Naive B cell (primary cell): Measurements from ENCODE around the gene SH3TC1. TPM values are rescaled to one million over a fixed set of nuclear protein-coding genes. Genes with fewer than 3 reads are reported as not detected.

ENCODE experiments used
- ATAC-seq, 2 donors: fragments of 150-1000 bp; cut with Tn5 transposase; 2 replicates each; pipeline ENCODE4 v1.10.0; 2021; ENCODE audit warnings: low read depth in 2 of 2, mild to moderate bottlenecking in 2 of 2, moderate library complexity in 2 of 2
- DNase-seq: peaks from one replicate; pipeline ENCODE4 v3.0.0; 2022
- H3K27ac Mint-ChIP-seq, 6 donors: one replicate each; pipeline ENCODE4 v1.8.0; 2020 to 2022; ENCODE audit warnings: mild to moderate bottlenecking in 6 of 6, mixed read lengths in 6 of 6, moderate library complexity in 5 of 6, inconsistent platforms in 2 of 6
- H3K27me3 Mint-ChIP-seq, 3 donors: one replicate each; pipeline ENCODE4 v1.8.0; 2021 to 2022; ENCODE audit warnings: mixed read lengths in 3 of 3, mild to moderate bottlenecking in 1 of 3
- H3K36me3 Mint-ChIP-seq, 2 donors: one replicate each; pipeline ENCODE4 v1.8.0; 2020 to 2022; ENCODE audit warnings: mixed read lengths in 2 of 2, inconsistent platforms in 1 of 2, mild to moderate bottlenecking in 1 of 2
- H3K4me1 Mint-ChIP-seq, 3 donors: one replicate each; pipeline ENCODE4 v1.8.0; 2020 to 2022; ENCODE audit warnings: mixed read lengths in 3 of 3, inconsistent platforms in 1 of 3, mild to moderate bottlenecking in 1 of 3, moderate library complexity in 1 of 3
- H3K4me3 Mint-ChIP-seq, 8 donors: one replicate each; pipeline ENCODE4 v1.8.0; 2020 to 2022; ENCODE audit warnings: mild to moderate bottlenecking in 8 of 8, mixed read lengths in 8 of 8, moderate library complexity in 8 of 8, inconsistent platforms in 2 of 8
- H3K9me3 Mint-ChIP-seq, 7 donors: one replicate each; pipeline ENCODE4 v1.8.0; 2020 to 2022; ENCODE audit warnings: mixed read lengths in 7 of 7, mild to moderate bottlenecking in 5 of 7, inconsistent platforms in 2 of 7, moderate library complexity in 1 of 7
- polyA plus RNA-seq, 6 donors: library from polyadenylated mRNA; unstranded; fragments of 300-500 nt; fragmentation: Illumina TruSeq; gene quantifications; one replicate each; pipeline ENCODE4 v1.2.3, GENCODE V29; 2021; ENCODE audit warnings: low read depth in 6 of 6

Gene SH3TC1
- polyA plus RNA-seq, 6 donors from 2014 or later, result 24.1 to 64.3 (median 37.5) TPM

DNA sequence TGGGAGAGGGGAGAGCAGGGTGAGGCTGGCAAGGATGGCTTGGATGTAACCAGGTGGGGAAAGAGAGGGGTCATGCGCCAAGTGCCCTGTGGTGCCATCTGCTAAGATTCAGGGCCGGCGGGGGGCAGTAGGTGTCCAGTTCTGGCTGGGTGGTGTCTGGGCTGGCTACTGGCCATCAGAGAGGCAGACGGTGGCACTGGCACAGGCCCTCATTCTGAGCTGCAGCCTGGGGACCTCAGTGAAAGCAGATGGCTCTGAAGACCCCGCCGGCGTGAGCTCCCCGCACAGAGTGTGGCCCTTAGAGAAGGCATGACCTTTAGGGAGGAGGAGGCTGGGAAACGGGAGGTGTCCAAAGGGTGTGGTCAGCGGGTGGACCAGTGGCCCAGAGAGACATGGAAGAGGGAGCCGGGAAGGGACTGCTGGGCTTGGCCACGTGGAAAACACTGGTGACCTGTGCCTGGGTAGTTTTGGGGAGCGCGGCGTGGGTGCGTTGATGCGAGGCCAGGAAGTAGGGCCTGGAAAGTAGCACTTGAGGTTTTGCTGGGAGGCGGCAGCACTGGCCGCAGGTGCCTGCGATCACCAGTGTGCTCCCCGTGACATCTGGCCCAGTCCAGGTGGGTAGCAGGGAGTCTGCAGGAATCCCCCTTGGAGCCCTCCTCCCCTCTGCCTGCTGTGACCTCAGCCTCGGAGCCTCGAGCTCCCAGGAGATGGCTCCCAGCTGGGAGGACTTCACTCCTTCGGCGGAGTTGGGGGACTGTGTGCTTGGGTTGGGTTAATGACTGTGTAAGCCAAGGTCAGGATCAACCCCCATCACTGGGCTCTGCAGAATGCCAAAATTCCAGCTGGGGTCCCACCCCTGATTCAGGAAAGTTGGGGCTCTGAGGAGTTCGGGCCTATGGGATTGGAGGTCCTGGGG is 9.3 kb upstream of the SH3TC1 start:
- Mint-ChIP-seq H3K4me3 (peak overlapping the region in 1 of 8 donors; percentile 41), H3K9me3 (no peaks in the 10 kb centered on the region), H3K36me3 (no peaks in the 10 kb centered on the region), H3K27me3 (peaks cover 0 to 23% (median 11%) of the 10 kb centered on the region in 3 donors), H3K4me1 (peaks cover 22 to 29% (median 27%) of the 10 kb centered on the region in 3 donors), H3K27ac (peak overlapping the region in 5 of 6 donors; percentile 26 to 83 (median 72))
- DNase-seq, result no peak
- no peak for ATAC-seq

DNA sequence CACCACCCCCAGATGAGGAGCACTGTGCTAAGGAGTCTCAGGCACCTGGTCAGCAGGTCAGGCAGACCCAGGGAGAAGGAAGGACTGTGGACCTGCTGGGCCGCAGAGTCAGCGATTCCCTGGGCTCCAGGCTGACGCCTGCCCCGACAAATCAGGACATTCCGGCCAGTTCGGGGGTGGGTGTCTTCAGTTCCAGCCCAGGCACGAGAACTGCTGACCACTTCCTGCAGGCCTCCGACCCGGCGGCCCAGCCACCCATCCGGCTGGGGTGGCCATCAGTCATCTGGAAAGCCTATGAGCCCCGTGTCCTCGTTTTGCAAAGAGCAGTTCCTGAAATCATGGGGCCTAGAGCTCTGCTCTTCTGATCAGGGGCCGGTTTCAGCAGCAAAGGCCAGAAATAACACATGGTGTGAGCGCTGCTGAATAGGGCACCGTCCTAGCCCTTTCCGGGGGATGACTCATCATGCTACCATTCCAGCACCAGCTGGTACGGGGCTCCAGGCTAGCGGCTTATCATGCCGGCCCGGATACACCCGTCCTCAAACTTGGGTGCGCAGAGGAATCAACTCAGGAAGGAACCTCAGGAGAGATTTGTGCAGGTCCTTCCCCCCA is 7.8 kb upstream of the SH3TC1 start:
- no peak for ATAC-seq
- no peak overlapping the region for H3K4me3 Mint-ChIP-seq
- no peak for DNase-seq
- H3K36me3 Mint-ChIP-seq, result no peaks in the 10 kb centered on the region
- H3K27ac Mint-ChIP-seq, result peak overlapping the region in 5 of 6 donors; percentile 63 to 90 (median 81)
- peaks cover 0 to 19% (median 11%) of the 10 kb centered on the region in 3 donors for H3K27me3 Mint-ChIP-seq
- H3K9me3 Mint-ChIP-seq, result no peaks in the 10 kb centered on the region
- H3K4me1 Mint-ChIP-seq, result peaks cover 27 to 30% (median 30%) of the 10 kb centered on the region in 3 donors

DNA sequence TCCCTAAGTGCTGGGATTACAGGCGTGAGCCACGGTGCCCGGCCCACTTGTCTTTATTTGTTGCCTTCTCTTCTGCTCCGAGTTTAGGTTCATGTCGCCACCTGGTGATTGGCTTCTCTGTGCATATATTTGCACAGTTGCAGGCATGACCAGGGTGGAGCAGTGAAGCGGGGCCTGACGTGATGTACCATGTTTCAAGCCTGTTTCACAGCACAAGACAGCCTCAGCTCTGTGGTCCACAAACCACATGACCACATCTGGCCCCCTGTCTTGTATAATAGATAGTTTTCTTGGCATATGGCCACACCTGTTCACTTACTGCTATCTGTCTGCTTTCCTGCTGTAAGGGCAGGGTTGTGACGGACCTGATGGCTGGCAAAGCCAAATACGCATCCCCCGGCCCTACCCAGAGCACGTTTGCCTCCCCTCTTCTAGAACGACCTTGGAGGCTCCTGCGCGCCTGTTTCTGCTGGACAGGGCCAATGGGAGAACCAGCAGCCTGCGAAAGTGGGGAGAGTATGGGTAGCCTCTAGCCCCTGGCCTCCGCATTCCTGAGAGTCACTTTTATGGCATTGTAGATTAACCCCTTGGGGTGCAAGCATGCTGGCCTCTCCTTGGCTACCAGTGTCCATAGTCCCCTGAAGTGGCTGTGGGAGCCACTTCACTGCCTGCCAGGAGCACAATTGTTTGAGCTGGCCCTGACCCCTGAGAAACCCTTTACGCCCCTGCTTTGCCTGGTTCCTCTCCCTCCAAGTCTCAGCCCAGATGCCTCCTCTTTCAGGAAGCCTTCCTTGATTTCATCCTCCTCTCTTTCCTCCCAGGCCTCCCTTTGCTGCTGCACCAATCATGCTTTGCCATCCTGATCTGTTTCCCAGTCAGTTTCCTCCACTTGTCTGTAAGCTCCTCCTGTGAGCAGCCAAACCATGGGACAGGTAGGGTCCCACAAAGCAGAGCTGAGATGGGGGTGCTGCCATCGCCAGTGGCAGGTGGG is 6.0 kb upstream of the SH3TC1 start:
- peaks cover 37 to 47% (median 38%) of the 10 kb centered on the region in 3 donors for H3K4me1 Mint-ChIP-seq
- H3K36me3 Mint-ChIP-seq, result no peaks in the 10 kb centered on the region
- peak overlapping the region; percentile 57 to 98 (median 92) for H3K27ac Mint-ChIP-seq
- peak overlapping the region in 5 of 8 donors; percentile 5 to 72 (median 37) for H3K4me3 Mint-ChIP-seq
- no peaks in the 10 kb centered on the region for H3K9me3 Mint-ChIP-seq
- peaks cover 0 to 13% (median 11%) of the 10 kb centered on the region in 3 donors for H3K27me3 Mint-ChIP-seq
- DNase-seq (peak; percentile 81), ATAC-seq (peak; percentile 99 to 100)

DNA sequence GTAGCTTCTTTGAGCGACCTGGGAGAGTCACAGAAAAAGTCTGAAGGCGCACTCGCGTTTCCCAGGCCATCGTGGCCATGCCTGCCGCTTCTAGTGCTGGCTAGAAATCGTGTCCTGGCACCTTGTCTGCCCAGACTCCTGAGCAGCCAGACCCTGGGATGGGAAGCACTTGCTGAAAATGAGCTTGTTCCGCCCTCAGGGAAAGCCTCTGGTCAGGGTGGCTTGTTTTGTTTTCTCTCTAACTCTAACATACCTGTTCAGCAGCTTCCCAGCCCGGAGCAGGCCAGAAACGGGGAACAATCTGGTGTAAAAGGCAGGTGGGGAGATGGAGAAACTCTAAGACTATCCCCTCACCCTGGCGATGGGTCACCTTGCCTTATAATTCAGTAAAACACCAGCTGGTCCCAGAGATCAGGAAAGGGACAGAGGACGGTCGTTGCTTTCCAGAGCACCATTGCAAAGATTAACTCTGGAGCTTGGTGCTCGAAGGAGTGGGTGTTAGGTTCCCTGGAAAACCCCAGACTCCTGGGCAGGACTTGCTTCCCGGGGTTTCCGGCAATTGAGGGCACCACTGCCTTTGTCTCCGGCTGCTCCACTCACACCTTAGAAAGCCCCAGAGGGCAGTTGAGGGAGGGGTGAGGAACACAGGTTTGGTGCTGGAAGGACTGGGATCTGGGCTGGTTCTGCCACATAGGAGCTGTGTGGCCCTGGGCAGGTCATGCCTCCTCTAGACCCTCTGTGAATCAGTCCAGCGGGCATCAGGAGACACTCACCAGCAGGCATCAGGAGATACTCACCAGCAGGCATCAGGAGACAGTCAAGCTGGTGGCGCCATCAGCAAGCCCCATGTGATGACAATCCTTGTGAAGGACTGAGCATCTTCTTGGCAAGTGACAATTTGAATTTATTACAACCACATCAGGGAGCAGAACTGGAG is 4.5 kb upstream of the SH3TC1 start:
- Mint-ChIP-seq H3K36me3 (no peaks in the 10 kb centered on the region), H3K27me3 (peaks cover 0 to 4% (median 4%) of the 10 kb centered on the region in 3 donors), H3K4me3 (peak overlapping the region in 1 of 8 donors; percentile 40), H3K27ac (peak overlapping the region in 3 of 6 donors; percentile 29 to 65 (median 37)), H3K4me1 (peaks cover 47 to 57% (median 48%) of the 10 kb centered on the region in 3 donors), H3K9me3 (no peaks in the 10 kb centered on the region)
- ATAC-seq (no peak), DNase-seq (no peak)

DNA sequence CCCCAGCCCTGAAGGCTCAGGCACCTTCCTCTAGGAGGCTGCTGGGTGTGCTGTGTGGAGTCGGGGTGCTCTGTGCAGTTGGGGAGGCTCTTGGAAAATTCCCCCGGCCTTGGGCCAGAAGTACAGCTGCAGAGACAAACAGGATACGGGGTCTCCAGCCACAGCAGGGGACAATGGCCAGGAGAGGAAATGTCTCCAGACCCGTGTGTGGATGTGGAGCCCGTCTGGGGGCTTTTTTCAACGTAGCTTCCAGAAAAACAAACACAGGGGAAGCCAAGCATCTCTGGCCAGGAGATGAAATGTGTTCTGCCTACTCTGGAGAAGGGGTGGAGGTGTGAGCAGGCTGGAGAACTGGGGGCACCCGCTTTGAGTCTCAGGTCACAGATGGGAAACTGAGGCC is 3.7 kb upstream of the SH3TC1 start:
- DNase-seq, result no peak
- no peak for ATAC-seq
- peaks cover 50 to 59% (median 51%) of the 10 kb centered on the region in 3 donors for H3K4me1 Mint-ChIP-seq
- H3K27me3 Mint-ChIP-seq, result no peaks in the 10 kb centered on the region
- H3K36me3 Mint-ChIP-seq, result no peaks in the 10 kb centered on the region
- H3K9me3 Mint-ChIP-seq, result no peaks in the 10 kb centered on the region
- peak overlapping the region in 3 of 6 donors; percentile 29 to 65 (median 52) for H3K27ac Mint-ChIP-seq
- peak overlapping the region in 1 of 8 donors; percentile 40 for H3K4me3 Mint-ChIP-seq

DNA sequence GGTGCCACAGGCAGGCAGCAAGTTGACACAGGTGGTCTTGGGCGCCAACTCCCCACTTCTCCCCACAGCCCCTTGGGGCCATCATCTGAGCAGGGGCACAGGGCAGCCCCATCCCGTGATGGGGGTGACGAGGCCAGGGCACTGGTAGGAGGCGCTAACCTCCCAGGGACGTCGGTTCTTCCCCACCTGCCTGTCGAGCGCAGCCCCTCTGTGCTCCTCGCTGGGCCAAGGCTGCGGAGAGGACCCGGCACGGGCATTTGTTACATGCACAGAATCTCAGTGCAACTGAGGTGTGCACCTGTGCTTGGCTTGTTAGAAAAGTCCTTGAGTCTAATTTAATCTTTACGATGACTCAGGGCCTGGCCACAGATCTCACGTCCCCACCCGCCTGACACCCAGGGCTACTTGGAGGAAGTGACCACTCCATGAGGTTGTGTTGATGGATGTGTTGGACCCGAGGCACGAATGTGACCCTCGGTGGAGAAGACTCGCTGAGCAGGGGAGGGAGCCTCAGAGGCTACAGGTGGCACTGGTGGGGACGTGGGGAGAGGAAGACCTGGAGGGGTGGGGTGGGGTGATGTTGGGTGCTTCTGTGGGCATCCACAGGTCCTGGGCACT is 3.1 kb upstream of the SH3TC1 start:
- no peaks in the 10 kb centered on the region for H3K36me3 Mint-ChIP-seq
- ATAC-seq (no peak), DNase-seq (no peak)
- H3K9me3 Mint-ChIP-seq, result no peaks in the 10 kb centered on the region
- H3K4me3 Mint-ChIP-seq, result peak overlapping the region in 1 of 8 donors; percentile 9
- no peaks in the 10 kb centered on the region for H3K27me3 Mint-ChIP-seq
- H3K27ac Mint-ChIP-seq, result peak overlapping the region in 3 of 6 donors; percentile 33 to 96 (median 65)
- H3K4me1 Mint-ChIP-seq, result peaks cover 52 to 63% (median 54%) of the 10 kb centered on the region in 3 donors

GRCh38 chr4:8197521-8197920 is 1.6 kb upstream of the SH3TC1 start:
- Mint-ChIP-seq H3K9me3 (no peaks in the 10 kb centered on the region), H3K36me3 (no peaks in the 10 kb centered on the region), H3K27me3 (no peaks in the 10 kb centered on the region), H3K4me3 (peak overlapping the region in 5 of 8 donors; percentile 16 to 95 (median 28)), H3K4me1 (peaks cover 54 to 69% (median 60%) of the 10 kb centered on the region in 3 donors), H3K27ac (peak overlapping the region in 4 of 6 donors; percentile 33 to 96 (median 74))
- ATAC-seq (no peak), DNase-seq (no peak)

DNA sequence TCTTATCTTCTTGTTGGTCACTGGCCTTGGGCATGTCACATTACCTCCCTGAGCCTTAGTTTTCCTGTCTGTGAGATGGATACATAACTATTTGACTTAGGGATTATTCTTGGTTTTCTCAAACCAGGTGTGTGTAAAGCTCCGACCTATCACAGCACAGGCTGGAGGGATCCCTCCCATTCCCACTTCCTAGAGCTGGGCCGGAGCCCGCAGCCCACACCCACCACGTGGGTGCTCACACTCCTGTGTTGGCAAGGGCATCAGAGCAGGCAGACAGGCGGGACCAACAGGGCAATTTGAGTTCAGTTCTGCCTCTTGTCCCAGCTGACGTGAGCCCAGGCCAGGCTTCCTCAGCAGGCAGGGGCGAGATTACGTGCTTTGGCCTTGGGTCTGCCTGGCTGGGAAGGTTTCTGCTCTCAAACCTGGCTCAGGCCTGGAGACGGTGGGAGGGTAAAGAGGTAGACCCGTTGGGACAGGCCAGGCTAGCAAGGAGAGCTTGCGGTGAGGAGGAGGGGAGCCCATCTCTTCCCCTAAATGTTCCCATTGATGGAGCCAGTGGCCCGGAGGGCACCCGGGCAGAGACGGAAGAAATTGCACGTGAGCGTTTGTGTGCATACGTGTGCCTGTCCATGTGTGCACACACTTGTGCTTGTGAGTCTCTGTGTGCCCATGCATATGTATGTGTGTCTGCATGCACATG is 734 bp upstream of the SH3TC1 start:
- H3K27ac Mint-ChIP-seq, result peak overlapping the region; percentile 79 to 99 (median 96)
- DNase-seq (no peak), ATAC-seq (no peak)
- H3K9me3 Mint-ChIP-seq, result no peaks in the 10 kb centered on the region
- H3K27me3 Mint-ChIP-seq, result no peaks in the 10 kb centered on the region
- no peaks in the 10 kb centered on the region for H3K36me3 Mint-ChIP-seq
- H3K4me3 Mint-ChIP-seq, result peak overlapping the region; percentile 93 to 99 (median 96)
- peaks cover 45 to 69% (median 60%) of the 10 kb centered on the region in 3 donors for H3K4me1 Mint-ChIP-seq

- DNase-seq (no peak), ATAC-seq (peak; percentile 22)
- peak overlapping the region; percentile 79 to 99 (median 98) for H3K27ac Mint-ChIP-seq
- H3K9me3 Mint-ChIP-seq, result no peaks in the 10 kb centered on the region
- no peaks in the 10 kb centered on the region for H3K36me3 Mint-ChIP-seq
- H3K27me3 Mint-ChIP-seq, result no peaks in the 10 kb centered on the region
- peaks cover 55 to 82% (median 70%) of the 10 kb centered on the region in 3 donors for H3K4me1 Mint-ChIP-seq
- peak overlapping the region; percentile 93 to 99 (median 96) for H3K4me3 Mint-ChIP-seq
These were observed 658 bp downstream of the SH3TC1 start for GRCh38 chr4:8199594-8200301.

DNA sequence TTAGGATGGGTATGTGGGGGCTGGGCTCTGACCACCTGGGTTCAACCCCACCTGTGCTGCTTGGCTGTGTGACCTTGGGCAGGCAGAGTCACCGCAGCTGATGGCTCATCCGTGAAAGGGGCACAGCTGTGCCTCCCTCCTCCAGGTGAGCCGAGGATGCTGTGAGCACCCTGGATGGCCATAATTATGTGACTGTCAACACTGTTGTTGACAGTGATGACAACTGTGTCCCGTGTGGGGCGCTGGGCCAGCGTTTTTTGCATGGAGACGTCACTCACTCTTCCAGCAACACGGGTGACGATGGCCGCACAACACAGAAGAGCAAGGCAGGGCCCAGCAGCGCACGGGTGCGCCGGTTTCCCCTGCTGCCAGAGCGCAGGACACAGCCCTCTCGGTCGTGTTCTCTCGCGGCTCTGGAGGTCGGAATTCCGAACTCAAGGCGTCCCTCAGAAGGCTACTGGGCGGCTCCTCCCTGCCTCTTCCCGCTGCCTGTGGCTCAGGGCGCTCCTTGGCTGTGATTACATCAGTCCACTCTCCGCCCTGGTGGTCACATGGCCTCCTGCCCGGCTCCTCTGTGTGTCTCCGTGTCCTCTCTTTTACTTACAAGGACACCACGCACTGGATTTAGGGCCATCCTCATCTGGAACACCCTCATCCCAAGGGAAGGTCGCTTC is 1.3 kb downstream of the SH3TC1 start:
- no peaks in the 10 kb centered on the region for H3K36me3 Mint-ChIP-seq
- ATAC-seq (peak; percentile 27 to 37), DNase-seq (peak; percentile 72)
- H3K4me1 Mint-ChIP-seq, result peaks cover 57 to 87% (median 66%) of the 10 kb centered on the region in 3 donors
- H3K9me3 Mint-ChIP-seq, result no peaks in the 10 kb centered on the region
- H3K4me3 Mint-ChIP-seq, result peak overlapping the region; percentile 93 to 99 (median 96)
- peak overlapping the region; percentile 79 to 99 (median 98) for H3K27ac Mint-ChIP-seq
- no peaks in the 10 kb centered on the region for H3K27me3 Mint-ChIP-seq
